Stomach smooth muscle (tissue), 2 donors: ENCODE measurements around the gene IGSF5.

Source experiments
- H3K27ac ChIP-seq: one replicate; pipeline ENCODE4 v1.7.0; 2013; ENCODE audit warnings: mild to moderate bottlenecking, low read length, inconsistent platforms
- H3K27me3 ChIP-seq, 2 donors: one replicate each; pipeline ENCODE4 v1.7.0; 2013; ENCODE audit warnings: low read length in 2 of 2; ENCODE audit not compliant: insufficient read depth in 2 of 2, control insufficient read depth in 1 of 2
- H3K36me3 ChIP-seq, 2 donors: one replicate each; pipeline ENCODE4 v1.7.0; 2013; ENCODE audit warnings: low read length in 2 of 2; ENCODE audit not compliant: control insufficient read depth in 2 of 2, insufficient read depth in 2 of 2
- H3K4me1 ChIP-seq: one replicate; pipeline ENCODE4 v1.7.0; 2013; ENCODE audit warnings: low read length; ENCODE audit not compliant: control insufficient read depth, insufficient read depth
- H3K4me3 ChIP-seq, 2 donors: one replicate each; pipeline ENCODE4 v1.7.0; 2013; ENCODE audit warnings: low read length in 2 of 2
- H3K9ac ChIP-seq, 2 donors: one replicate each; pipeline ENCODE4 v1.7.0; 2013; ENCODE audit warnings: low read length in 2 of 2, mild to moderate bottlenecking in 1 of 2
- H3K9me3 ChIP-seq, 2 donors: one replicate each; pipeline ENCODE4 v1.7.0; 2013; ENCODE audit warnings: low read length in 2 of 2; ENCODE audit not compliant: control insufficient read depth in 2 of 2
- donor health status: healthy.
- donor health status: Pancreatic carcinoma.

IGSF5 gene

GRCh38 chr21:39812983-39813382 lies 68.0 kb downstream of the IGSF5 start:
- Histone ChIP-seq H3K4me1 (no peaks in the 10 kb centered on the region), H3K9me3 (no peaks in the 10 kb centered on the region), H3K36me3 (no peaks in the 10 kb centered on the region), H3K9ac (no peak overlapping the region), H3K27ac (no peak overlapping the region), H3K4me3 (no peak overlapping the region), H3K27me3 (no peaks in the 10 kb centered on the region)

- Histone ChIP-seq H3K4me3 (no peak overlapping the region), H3K9ac (no peak overlapping the region)
These were observed 73.6 kb downstream of the IGSF5 start for GRCh38 chr21:39818557-39818956.

DNA sequence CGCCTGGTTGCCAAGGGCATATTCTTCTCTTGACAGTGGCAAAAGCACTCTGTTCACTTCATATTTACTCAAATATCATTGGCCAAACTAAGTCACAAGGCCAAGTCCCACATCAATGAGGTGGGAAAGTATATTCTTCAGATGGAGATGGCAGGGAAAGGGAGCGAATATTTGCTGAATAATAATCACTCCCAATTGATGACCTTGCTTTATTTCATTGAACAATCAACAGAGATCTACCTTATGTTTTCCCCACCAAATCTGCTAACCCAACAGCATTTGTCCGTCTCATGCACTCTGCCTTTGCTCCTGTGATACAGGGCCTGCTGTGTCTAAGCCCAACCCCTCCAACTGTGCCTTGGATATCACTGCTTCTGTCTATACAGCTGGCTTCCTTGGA lies 77.1 kb downstream of the IGSF5 start:
- H3K4me3 ChIP-seq: no peak overlapping the region
- no peaks in the 10 kb centered on the region for H3K27me3 ChIP-seq
- H3K9me3 ChIP-seq: no peaks in the 10 kb centered on the region
- H3K27ac ChIP-seq: no peak overlapping the region
- no peaks in the 10 kb centered on the region for H3K36me3 ChIP-seq
- H3K9ac ChIP-seq: no peak overlapping the region
- H3K4me1 ChIP-seq: no peaks in the 10 kb centered on the region

More at GRCh38 chr21:39818557-39818956, 73.6 kb downstream of the IGSF5 start:
- Histone ChIP-seq H3K27ac (no peak overlapping the region), H3K4me1 (no peaks in the 10 kb centered on the region), H3K27me3 (no peaks in the 10 kb centered on the region), H3K9me3 (no peaks in the 10 kb centered on the region), H3K36me3 (no peaks in the 10 kb centered on the region)

DNA sequence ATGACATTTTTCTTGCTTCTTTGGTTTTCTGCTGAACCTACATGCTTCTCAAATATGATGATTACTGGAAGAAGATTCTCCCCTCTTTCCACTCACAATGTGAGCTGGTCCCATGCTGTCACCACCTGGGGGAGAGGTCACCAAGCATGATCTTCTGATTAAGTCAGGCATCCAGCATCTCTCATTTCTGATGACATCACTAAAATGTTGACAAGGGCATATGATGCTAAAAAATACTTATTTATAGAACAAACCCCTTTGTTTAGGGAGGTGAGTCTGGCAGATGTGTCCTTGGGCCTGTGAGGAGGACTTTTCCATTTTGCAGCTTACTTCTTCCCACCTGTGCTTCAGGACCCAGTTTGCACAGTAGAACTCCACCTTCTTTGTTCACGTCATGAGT lies 80.3 kb downstream of the IGSF5 start:
- H3K4me3 ChIP-seq: no peak overlapping the region
- H3K4me1 ChIP-seq: no peaks in the 10 kb centered on the region
- no peaks in the 10 kb centered on the region for H3K27me3 ChIP-seq
- no peaks in the 10 kb centered on the region for H3K9me3 ChIP-seq
- no peak overlapping the region for H3K27ac ChIP-seq
- H3K9ac ChIP-seq: no peak overlapping the region
- H3K36me3 ChIP-seq: no peaks in the 10 kb centered on the region

DNA sequence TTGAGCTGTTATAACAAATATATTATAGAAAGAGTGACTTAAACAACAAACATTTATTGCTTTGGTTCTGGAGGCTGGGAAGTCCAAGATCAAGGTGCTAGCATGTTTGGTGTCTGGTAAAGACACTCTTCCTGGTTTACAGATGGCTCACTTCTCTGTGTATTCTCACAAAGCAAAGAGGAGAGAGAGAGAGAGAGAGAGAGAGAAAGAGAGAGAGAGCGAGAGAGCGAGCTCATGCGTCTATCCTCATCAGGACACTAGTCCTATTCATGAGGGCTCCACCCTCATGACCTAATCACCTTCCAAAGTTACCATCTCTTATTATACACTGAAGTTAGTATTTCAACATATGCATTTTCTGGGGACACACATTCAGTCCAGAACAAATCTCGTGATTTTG lies 89.6 kb downstream of the IGSF5 start:
- Histone ChIP-seq H3K4me1 (no peaks in the 10 kb centered on the region), H3K4me3 (no peak overlapping the region), H3K9me3 (no peaks in the 10 kb centered on the region)

DNA sequence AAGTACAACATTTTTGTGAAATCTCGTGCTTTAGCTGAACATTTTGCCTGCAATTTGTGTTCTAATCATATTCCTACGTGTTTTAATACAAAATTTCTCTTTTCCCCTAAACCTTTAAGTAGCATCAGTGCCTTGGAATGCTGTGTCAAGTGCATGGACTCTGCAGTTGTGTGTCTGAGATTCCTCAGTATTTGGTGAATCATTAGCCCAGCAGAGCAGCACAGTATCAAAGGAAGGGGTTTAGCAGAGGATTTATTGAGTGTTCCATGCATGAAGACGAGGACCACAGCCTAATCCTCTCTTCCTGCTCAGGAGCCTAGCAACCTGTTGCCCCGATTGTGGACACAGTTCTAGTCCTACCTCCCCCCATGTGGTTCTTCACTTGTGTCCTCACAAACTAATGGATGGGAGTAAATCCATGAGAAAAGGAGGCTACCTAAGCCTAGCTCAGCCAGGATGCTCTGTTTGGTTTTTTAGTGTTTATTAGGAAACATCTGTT lies 92.9 kb downstream of the IGSF5 start:
- no peaks in the 10 kb centered on the region for H3K4me1 ChIP-seq
- H3K36me3 ChIP-seq: no peaks in the 10 kb centered on the region
- no peak overlapping the region for H3K9ac ChIP-seq
- H3K27ac ChIP-seq: no peak overlapping the region
- peaks cover 0 to 3% of the 10 kb centered on the region in 2 donors for H3K27me3 ChIP-seq
- no peaks in the 10 kb centered on the region for H3K9me3 ChIP-seq
- no peak overlapping the region for H3K4me3 ChIP-seq

More for the DNA sequence above, 89.6 kb downstream of the IGSF5 start:
- H3K27me3 ChIP-seq: peaks cover 0 to 2% of the 10 kb centered on the region in 2 donors
- H3K27ac ChIP-seq: no peak overlapping the region
- no peak overlapping the region for H3K9ac ChIP-seq
- H3K36me3 ChIP-seq: no peaks in the 10 kb centered on the region

- Histone ChIP-seq H3K27me3 (peaks cover 0 to 3% of the 10 kb centered on the region in 2 donors), H3K27ac (no peak overlapping the region), H3K4me1 (no peaks in the 10 kb centered on the region), H3K36me3 (no peaks in the 10 kb centered on the region), H3K9me3 (no peaks in the 10 kb centered on the region), H3K9ac (no peak overlapping the region), H3K4me3 (no peak overlapping the region)
These were observed 95.6 kb downstream of the IGSF5 start for GRCh38 chr21:39840373-39841097.

DNA sequence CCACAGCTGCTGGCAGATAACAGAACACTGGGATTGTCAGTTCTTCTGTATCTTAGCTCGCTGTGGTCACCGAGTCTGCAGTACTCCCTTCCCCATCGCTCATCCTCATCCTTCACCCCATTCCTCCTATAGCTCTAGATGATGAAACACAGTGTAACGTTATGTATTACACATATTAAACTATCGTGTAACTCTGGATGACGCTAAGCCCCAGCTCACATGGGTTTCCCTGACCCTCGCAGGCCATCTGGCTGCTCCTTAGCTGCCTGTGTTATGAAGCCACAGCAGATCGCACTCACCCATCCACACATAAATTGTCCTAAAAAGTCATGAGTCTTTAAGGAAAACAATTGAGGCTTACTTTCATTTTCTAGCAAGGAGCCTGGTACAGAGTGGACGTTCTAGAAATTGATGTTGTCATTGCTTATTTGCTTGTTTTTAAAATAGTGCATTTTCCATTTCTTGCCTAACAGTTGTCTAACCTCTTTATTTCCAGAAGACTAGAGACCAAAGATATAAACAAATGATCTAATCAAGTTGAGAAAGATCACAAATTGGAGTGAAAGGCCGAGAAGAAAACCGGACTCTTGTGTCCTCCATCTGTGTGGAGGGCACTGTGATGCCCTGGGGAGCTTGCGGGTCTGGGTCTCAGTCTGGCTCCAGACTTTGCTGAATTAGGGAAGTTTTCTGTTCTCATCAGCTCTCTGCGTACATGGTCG lies 97.9 kb downstream of the IGSF5 start:
- Histone ChIP-seq H3K27me3 (peaks cover 0 to 3% of the 10 kb centered on the region in 2 donors), H3K27ac (no peak overlapping the region), H3K9ac (no peak overlapping the region), H3K4me3 (no peak overlapping the region), H3K9me3 (no peaks in the 10 kb centered on the region), H3K36me3 (no peaks in the 10 kb centered on the region), H3K4me1 (no peaks in the 10 kb centered on the region)

DNA sequence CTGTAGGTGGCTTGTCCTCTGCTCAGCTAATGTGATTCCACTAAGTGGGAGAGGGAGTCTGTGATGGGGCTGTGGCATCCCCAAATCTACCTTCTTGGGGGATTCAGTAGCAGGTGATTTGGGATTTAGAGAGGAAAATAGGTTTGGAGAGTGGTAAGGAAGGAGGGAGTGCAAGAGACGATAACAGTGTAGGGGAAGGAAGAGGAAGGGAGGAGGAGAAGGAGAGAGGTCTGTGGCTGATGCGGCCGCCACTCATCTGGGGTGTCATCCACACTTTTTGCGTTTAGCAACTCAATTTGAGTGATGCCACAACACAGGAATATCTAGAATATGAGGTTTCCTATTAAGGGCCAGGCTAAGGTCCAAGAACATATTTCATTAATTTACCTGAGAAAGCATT lies 98.5 kb downstream of the IGSF5 start:
- H3K9me3 ChIP-seq: no peaks in the 10 kb centered on the region
- no peaks in the 10 kb centered on the region for H3K4me1 ChIP-seq
- no peak overlapping the region for H3K9ac ChIP-seq
- H3K4me3 ChIP-seq: no peak overlapping the region
- no peaks in the 10 kb centered on the region for H3K36me3 ChIP-seq
- H3K27ac ChIP-seq: no peak overlapping the region
- peaks cover 0 to 3% of the 10 kb centered on the region in 2 donors for H3K27me3 ChIP-seq

- Histone ChIP-seq H3K9ac (no peak overlapping the region), H3K27ac (no peak overlapping the region), H3K27me3 (peaks cover 0 to 3% of the 10 kb centered on the region in 2 donors), H3K9me3 (no peaks in the 10 kb centered on the region), H3K4me1 (no peaks in the 10 kb centered on the region), H3K36me3 (no peaks in the 10 kb centered on the region), H3K4me3 (no peak overlapping the region)
These were observed 98.9 kb downstream of the IGSF5 start for GRCh38 chr21:39843916-39844315.
